Measurements from ENCODE around the gene KCNQ1OT1.

DNA sequence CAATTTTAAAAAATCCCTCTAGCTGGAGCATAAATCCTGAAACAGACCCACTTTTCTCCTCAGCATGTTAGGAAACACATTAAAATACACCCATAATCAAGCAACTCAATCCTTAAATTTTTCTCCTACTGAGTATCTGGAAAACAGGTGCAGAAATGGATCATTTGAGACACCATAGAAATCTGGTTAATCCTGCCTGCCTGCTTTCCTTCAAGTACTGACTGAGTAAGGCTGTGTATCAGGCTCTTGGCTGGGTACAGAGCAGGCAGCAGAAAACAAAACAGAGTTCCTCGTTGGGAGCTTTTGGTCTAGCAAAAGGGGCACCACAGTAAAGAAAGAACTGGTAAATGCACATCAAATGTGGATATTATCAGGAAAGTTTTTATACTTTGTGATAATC is 1.9 kb downstream of the KCNQ1OT1 start:
- TF ChIP-seq USF2 (CRISPR knock-in tag; IDR thresholded peaks at IDR 0.05): no peak
- TF ChIP-seq CTCF (IDR thresholded peaks at IDR 0.05): no peak
- no peak for TF ChIP-seq SP1 (CRISPR knock-in tag; conservative IDR thresholded peaks at IDR 0.05)
- no peak for TF ChIP-seq CBFB (CRISPR knock-in tag; IDR thresholded peaks at IDR 0.05; ENCODE audit: low read depth)
- no peak for TF ChIP-seq CREB1 (CRISPR knock-in tag; IDR thresholded peaks at IDR 0.05)
